Measurements from ENCODE around the gene FOXP1.
A peak's percentile ranks its signal among the peaks of the same experiment; 100 is the strongest.

Gene FOXP1

DNA sequence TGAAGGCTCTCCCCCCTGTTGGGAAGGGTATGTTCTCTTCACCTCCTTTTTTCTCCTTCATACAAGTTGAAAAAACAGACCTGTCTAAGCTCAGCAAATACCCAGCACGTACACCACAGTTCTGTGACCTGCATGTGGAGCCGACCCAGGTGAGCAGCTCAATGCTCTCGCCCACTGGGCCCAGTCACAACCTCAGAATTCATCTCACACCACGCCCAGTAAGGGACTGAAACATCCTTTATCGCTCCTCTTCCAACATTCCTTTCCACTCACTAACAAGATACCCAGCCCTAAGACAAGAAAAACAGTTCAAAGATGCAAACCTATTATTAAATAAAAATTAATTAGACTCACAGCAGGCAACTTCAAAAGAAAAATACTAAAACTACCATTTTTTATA, 68.9 kb downstream of the FOXP1 start:
- Histone ChIP-seq H3K27me3 (ENCODE audit: insufficient read depth, poor library complexity, severe bottlenecking) (no peaks in the 10 kb centered on the region), H3K27ac (ENCODE audit: poor library complexity, severe bottlenecking) (peak overlapping the region; percentile 99), H3K4me1 (ENCODE audit: insufficient read depth, poor library complexity, severe bottlenecking) (peaks cover 36% of the 10 kb centered on the region), H3K4me3 (ENCODE audit: severe bottlenecking) (no peak overlapping the region), H3K36me3 (ENCODE audit: low read depth) (no peaks in the 10 kb centered on the region), H3K9me3 (ENCODE audit: severe bottlenecking) (no peaks in the 10 kb centered on the region)
- DNase-seq (ENCODE audit: low spot score) (peak; percentile 63), ATAC-seq (ENCODE audit: low read depth) (peak; percentile 92)
- TF ChIP-seq, protein P1, sequence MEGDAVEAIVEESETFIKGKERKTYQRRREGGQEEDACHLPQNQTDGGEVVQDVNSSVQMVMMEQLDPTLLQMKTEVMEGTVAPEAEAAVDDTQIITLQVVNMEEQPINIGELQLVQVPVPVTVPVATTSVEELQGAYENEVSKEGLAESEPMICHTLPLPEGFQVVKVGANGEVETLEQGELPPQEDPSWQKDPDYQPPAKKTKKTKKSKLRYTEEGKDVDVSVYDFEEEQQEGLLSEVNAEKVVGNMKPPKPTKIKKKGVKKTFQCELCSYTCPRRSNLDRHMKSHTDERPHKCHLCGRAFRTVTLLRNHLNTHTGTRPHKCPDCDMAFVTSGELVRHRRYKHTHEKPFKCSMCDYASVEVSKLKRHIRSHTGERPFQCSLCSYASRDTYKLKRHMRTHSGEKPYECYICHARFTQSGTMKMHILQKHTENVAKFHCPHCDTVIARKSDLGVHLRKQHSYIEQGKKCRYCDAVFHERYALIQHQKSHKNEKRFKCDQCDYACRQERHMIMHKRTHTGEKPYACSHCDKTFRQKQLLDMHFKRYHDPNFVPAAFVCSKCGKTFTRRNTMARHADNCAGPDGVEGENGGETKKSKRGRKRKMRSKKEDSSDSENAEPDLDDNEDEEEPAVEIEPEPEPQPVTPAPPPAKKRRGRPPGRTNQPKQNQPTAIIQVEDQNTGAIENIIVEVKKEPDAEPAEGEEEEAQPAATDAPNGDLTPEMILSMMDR (IDR thresholded peaks at IDR 0.05; ENCODE audit: poor library complexity, severe bottlenecking), result no peak

DNA sequence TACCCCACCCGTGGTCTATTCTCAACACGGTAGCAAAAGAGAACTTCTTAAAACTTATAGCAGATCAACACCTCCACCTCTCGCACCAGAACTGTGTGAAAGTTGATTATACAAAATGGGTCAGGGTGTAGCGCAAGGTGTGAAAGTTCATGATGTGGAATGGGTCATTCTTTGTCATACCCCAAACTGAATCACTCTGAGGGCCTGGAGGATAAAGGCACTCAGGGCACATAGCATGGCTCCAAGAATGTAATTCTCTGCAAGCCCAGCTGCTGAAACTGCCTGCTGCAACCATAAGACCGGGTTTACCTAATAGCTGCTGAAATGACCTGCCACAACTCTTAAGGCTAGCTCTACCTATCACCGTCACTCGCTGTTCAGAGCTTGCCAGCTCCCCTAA, 70.0 kb downstream of the FOXP1 start:
- Histone ChIP-seq H3K4me3 (ENCODE audit: severe bottlenecking) (no peak overlapping the region), H3K27me3 (ENCODE audit: insufficient read depth, poor library complexity, severe bottlenecking) (no peaks in the 10 kb centered on the region), H3K9me3 (ENCODE audit: severe bottlenecking) (no peaks in the 10 kb centered on the region), H3K36me3 (ENCODE audit: low read depth) (no peaks in the 10 kb centered on the region), H3K27ac (ENCODE audit: poor library complexity, severe bottlenecking) (peak overlapping the region; percentile 99), H3K4me1 (ENCODE audit: insufficient read depth, poor library complexity, severe bottlenecking) (peaks cover 36% of the 10 kb centered on the region)
- TF ChIP-seq, protein P1 (IDR thresholded peaks at IDR 0.05; ENCODE audit: poor library complexity, severe bottlenecking), result no peak
- DNase-seq (ENCODE audit: low spot score) (no peak), ATAC-seq (ENCODE audit: low read depth) (no peak)

DNA sequence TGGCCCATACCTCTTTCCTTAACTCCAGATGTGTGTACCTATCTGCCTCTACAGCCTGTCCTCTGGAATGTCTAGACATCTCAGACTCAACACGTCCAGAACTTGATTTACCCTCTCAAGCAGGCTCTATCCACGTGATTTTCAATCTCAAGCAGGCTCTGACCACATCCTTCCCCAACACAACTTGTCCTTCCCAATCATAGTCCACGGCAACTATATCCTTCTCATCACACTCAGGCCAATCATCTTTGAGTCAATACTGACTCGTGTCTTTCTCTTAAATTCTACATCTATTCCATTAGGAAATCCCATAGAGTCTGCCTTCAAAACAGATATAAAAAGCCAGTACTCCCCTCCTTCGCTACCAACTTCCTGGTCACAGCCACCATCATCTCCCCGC, 70.4 kb downstream of the FOXP1 start:
- H3K4me3 ChIP-seq (ENCODE audit: severe bottlenecking), result no peak overlapping the region
- ATAC-seq (ENCODE audit: low read depth), result no peak
- peak overlapping the region; percentile 99 for H3K27ac ChIP-seq (ENCODE audit: poor library complexity, severe bottlenecking)
- peaks cover 36% of the 10 kb centered on the region for H3K4me1 ChIP-seq (ENCODE audit: insufficient read depth, poor library complexity, severe bottlenecking)
- no peaks in the 10 kb centered on the region for H3K9me3 ChIP-seq (ENCODE audit: severe bottlenecking)
- no peaks in the 10 kb centered on the region for H3K27me3 ChIP-seq (ENCODE audit: insufficient read depth, poor library complexity, severe bottlenecking)
- DNase-seq (ENCODE audit: low spot score), result no peak
- TF ChIP-seq, protein P1 (IDR thresholded peaks at IDR 0.05; ENCODE audit: poor library complexity, severe bottlenecking), result no peak
- no peaks in the 10 kb centered on the region for H3K36me3 ChIP-seq (ENCODE audit: low read depth)

DNA sequence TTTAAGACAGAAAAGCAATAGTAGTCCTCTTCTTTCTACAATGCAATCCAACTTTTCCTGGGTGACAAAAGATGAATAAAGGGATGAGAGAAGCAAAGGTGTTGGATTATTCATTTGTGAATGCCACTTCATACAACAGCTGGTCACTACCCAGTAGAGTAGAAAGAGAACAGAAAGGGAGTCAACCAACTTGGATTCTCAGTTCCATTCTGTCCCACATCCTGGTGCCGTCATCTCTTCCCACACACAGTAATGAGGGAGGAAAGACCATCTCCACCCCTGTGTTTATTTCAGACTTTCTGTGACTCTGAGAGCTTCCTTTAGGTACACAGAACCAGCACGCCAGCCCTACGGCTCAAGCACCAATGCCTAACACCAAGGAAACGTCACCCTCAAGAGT, 71.0 kb downstream of the FOXP1 start:
- no peaks in the 10 kb centered on the region for H3K9me3 ChIP-seq (ENCODE audit: severe bottlenecking)
- no peaks in the 10 kb centered on the region for H3K36me3 ChIP-seq (ENCODE audit: low read depth)
- TF ChIP-seq, protein P1 (IDR thresholded peaks at IDR 0.05; ENCODE audit: poor library complexity, severe bottlenecking), result no peak
- H3K4me3 ChIP-seq (ENCODE audit: severe bottlenecking), result no peak overlapping the region
- H3K4me1 ChIP-seq (ENCODE audit: insufficient read depth, poor library complexity, severe bottlenecking), result peaks cover 36% of the 10 kb centered on the region
- DNase-seq (ENCODE audit: low spot score) (no peak), ATAC-seq (ENCODE audit: low read depth) (no peak)
- peak overlapping the region; percentile 99 for H3K27ac ChIP-seq (ENCODE audit: poor library complexity, severe bottlenecking)
- no peaks in the 10 kb centered on the region for H3K27me3 ChIP-seq (ENCODE audit: insufficient read depth, poor library complexity, severe bottlenecking)

DNA sequence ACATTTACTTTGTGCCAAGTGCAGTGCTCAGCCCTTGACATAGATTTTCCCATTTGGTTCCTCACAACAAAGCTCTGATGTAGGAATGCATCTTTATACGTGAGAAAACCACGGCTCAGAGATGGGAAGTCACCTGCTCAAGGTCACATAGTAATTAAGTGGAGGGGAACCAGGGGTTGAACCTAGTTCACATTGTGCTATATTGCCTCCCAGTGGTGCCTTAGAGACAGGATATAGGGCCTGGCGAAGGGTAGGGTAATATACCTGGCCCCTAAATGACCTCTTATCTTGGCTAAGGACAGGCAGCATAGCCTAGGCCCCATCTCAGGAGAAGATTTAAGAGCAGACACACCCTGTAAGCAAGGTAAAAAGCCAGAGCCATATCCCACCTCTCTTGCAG, 71.5 kb downstream of the FOXP1 start:
- H3K4me3 ChIP-seq (ENCODE audit: severe bottlenecking), result no peak overlapping the region
- ATAC-seq (ENCODE audit: low read depth) (no peak), DNase-seq (ENCODE audit: low spot score) (no peak)
- peak overlapping the region; percentile 99 for H3K27ac ChIP-seq (ENCODE audit: poor library complexity, severe bottlenecking)
- H3K27me3 ChIP-seq (ENCODE audit: insufficient read depth, poor library complexity, severe bottlenecking), result no peaks in the 10 kb centered on the region
- H3K9me3 ChIP-seq (ENCODE audit: severe bottlenecking), result no peaks in the 10 kb centered on the region
- TF ChIP-seq, protein P1 (IDR thresholded peaks at IDR 0.05; ENCODE audit: poor library complexity, severe bottlenecking), result peak; percentile 20
- no peaks in the 10 kb centered on the region for H3K36me3 ChIP-seq (ENCODE audit: low read depth)
- H3K4me1 ChIP-seq (ENCODE audit: insufficient read depth, poor library complexity, severe bottlenecking), result peaks cover 32% of the 10 kb centered on the region
